Measurements from ENCODE around the gene SHQ1.
A peak's percentile ranks its signal among the peaks of the same experiment; 100 is the strongest.

SHQ1 gene

DNA sequence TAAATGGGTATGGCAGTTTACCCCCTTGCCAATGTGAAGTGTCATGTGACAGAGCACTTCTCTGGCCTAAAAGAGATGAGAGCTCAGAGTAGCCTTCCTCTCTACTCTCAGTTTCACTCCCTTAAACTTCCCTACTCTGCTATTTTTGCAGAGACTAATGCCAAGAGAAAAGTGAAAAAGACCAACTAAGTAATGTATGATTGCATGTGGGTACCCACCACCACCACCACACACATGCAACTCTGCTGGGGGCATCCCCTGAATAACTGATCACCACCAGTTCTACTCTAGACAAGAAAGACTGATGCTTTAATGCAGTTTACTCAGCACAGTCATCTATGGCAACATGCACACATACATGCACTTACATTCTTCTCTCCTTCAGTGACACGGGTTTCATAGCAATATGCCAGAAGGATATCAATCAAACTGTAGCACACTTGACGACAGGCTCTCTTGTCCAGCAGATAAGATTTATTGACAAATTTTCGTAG is 31.3 kb downstream of the SHQ1 start:
- TF ChIP-seq, protein P1, sequence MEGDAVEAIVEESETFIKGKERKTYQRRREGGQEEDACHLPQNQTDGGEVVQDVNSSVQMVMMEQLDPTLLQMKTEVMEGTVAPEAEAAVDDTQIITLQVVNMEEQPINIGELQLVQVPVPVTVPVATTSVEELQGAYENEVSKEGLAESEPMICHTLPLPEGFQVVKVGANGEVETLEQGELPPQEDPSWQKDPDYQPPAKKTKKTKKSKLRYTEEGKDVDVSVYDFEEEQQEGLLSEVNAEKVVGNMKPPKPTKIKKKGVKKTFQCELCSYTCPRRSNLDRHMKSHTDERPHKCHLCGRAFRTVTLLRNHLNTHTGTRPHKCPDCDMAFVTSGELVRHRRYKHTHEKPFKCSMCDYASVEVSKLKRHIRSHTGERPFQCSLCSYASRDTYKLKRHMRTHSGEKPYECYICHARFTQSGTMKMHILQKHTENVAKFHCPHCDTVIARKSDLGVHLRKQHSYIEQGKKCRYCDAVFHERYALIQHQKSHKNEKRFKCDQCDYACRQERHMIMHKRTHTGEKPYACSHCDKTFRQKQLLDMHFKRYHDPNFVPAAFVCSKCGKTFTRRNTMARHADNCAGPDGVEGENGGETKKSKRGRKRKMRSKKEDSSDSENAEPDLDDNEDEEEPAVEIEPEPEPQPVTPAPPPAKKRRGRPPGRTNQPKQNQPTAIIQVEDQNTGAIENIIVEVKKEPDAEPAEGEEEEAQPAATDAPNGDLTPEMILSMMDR (IDR thresholded peaks at IDR 0.05; ENCODE audit: low read depth, low read length), result no peak

DNA sequence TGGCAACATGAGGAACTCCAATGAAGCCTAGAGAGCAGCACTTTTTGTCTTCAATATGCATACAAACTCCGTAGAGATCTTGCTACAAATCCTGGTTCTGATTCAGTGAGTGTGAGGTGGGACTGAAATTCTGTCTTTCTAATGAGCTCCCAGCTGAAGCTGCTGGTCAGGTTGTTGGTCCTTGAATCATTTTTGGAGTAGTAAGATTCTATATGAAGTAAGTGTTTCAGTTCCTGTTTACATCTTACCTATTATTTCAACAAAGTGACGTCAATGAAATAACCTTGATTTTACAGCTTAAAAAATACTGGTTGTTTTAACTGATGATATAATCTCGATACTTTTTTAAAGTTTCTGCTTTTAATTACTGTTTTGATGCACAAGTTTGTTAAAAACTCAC is 33.9 kb downstream of the SHQ1 start:
- H3K4me3 ChIP-seq (replicated peaks in 1 of 2; ENCODE audit: low read depth in 2 of 2, low read length in 2 of 2), result no peak overlapping the region
- TF ChIP-seq, protein P1 (IDR thresholded peaks at IDR 0.05; ENCODE audit: low read depth, low read length), result no peak
- no peak for DNase-seq (ENCODE audit: low read depth in 2 of 2)

More for the DNA sequence above, 31.3 kb downstream of the SHQ1 start:
- no peak for DNase-seq (ENCODE audit: low read depth in 2 of 2)
- H3K4me3 ChIP-seq (replicated peaks in 1 of 2; ENCODE audit: low read depth in 2 of 2, low read length in 2 of 2), result no peak overlapping the region

DNA sequence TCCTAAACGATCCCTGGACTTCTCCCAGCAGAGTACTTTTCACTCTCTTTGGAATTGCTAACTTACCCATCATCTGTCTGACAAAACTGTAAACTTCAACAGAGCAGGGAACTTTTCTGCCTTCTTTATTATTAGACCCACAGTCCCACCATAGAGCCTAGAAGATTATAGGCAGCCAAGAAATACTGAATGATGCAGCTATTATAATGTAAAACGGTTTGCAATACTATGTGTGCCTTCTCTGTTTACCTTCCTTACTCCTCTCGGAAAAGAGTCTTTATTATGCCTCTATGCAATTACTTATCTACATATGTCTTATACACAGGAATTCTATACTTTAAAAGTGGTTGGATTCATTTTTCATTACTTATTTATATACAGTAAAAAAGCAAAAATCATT is 36.0 kb downstream of the SHQ1 start:
- H3K4me3 ChIP-seq (replicated peaks in 1 of 2; ENCODE audit: low read depth in 2 of 2, low read length in 2 of 2), result no peak overlapping the region
- TF ChIP-seq, protein P1 (IDR thresholded peaks at IDR 0.05; ENCODE audit: low read depth, low read length), result no peak
- DNase-seq (ENCODE audit: low read depth in 2 of 2), result no peak

DNA sequence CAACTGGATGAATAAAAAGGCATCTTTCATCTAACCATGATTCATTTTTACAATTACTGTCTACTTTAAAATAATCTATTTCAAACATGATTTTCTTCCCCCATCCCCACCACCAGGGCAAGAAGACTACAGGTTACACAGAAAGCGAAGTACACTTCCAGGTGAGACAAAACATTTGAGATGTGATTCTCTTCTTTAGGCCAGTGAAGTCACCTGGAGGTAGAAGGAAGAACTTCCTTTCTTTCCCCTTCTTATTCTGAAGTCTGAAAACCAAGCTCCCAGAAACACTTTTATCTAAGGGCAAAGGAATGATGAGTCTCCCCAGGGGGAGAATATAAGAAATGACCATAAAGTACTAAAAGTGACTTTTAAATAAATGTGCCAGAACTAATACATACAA is 36.7 kb downstream of the SHQ1 start:
- H3K4me3 ChIP-seq (replicated peaks in 1 of 2; ENCODE audit: low read depth in 2 of 2, low read length in 2 of 2), result no peak overlapping the region
- no peak for DNase-seq (ENCODE audit: low read depth in 2 of 2)
- TF ChIP-seq, protein P1 (IDR thresholded peaks at IDR 0.05; ENCODE audit: low read depth, low read length), result no peak

DNA sequence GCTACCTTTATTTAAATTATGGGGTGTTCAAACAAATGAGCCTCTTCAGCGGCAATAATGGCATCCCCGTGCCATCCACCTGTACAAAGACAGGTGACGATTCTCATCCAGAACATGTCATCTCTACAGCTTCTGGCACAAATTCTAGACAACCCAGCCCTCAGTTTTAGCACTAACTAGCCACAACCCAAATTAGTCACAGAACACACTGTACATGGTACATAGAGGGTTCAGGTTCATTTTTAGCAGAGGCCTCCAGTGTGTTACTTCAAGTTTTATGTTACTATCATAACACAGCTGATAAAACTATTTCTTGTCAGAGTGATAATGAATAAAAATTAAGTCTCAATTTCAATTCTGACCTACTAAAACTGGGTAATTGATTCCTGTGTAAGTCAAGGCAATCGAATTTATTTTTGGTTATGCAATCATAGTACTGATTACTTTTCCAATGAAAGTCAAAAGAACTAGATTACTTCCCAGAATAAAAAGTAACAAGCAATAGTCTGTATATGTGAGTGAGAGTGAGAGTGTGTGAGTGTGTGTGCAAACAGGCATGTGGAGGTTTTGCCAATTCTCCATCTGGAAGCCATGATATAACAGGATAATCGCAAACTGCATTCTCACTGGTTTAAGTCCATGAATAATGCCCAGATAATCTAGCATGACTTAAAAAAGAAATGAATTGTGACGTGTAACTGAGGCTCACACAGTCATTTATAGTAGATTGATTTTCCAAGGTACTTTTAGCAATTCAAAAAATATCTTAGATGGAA is 37.4 kb downstream of the SHQ1 start:
- TF ChIP-seq, protein P1 (IDR thresholded peaks at IDR 0.05; ENCODE audit: low read depth, low read length), result no peak
- H3K4me3 ChIP-seq (replicated peaks in 1 of 2; ENCODE audit: low read depth in 2 of 2, low read length in 2 of 2), result no peak overlapping the region
- DNase-seq (ENCODE audit: low read depth in 2 of 2), result peak in 1 of 2 donors; percentile 15

DNA sequence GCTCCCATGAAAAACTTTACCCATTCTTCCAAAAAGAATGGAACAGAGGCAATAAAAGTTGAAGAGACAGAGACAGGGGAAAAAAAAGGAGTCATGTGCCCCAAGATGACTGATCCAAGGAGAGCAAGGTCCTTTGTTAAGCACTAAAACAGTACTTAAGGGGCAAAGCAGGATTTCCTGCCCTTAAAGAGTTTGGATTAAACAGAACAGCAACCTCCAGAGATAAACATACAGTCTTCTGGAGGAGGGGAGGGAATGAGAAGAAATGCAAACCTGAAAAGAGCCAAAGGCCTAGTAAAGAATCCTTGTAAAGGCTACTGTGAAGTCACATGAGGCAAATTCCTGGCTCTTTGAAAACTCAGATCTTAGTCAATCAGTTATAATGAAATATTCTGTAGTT is 38.2 kb downstream of the SHQ1 start:
- H3K4me3 ChIP-seq (replicated peaks in 1 of 2; ENCODE audit: low read depth in 2 of 2, low read length in 2 of 2), result no peak overlapping the region
- TF ChIP-seq, protein P1 (IDR thresholded peaks at IDR 0.05; ENCODE audit: low read depth, low read length), result no peak
- no peak for DNase-seq (ENCODE audit: low read depth in 2 of 2)
